ENCODE results near the gene GTPBP2.

Gene GTPBP2

DNA sequence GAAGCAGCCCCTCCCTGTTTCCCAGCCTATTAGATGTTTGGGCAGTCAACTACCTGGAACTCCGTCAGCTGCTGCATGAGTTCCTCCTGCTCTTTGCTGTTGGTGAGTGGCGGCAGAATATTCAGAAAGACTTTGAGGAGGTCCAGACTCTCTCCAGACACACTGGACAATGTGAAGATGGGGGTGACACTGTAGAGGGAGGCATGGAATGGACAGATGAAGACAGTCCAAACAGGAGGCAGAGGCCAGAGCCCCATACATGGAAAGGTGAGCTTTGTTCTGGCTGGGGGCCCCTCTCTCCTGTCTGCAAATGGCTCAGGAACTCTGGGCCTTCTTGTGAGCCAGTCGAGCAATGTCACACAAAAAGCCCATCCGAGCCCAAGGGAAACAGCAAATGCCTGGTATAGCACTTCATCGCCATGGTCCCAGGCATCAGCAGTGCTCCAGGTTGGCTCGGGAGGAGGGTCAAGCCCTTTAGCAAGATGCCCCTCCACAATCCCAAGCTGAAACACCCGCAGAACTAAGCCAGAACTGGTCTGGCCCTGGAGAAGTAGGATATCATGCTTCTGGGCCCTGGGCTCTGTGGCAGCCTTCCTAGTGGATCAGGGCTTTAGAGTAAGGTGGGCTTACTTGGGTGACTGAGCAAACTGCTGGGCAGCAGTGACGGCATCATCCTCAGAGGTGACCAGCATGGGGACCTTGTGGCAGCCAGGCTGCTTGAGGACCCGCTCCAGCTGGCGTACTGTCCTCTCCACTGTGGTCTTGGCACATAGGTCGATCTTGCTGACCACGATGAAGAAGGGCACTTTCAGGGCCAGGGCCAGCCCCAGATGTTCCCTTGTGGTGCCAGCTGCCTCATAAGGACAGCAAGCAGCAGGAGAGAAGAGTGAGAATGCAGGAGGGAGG, 4.9 kb downstream of the GTPBP2 start:
- H3K36me3 ChIP-seq (ENCODE audit: insufficient read depth, low read length) = peaks cover 75% of the 10 kb centered on the region
- H3K9ac ChIP-seq (ENCODE audit: low read length) = no peak overlapping the region

DNA sequence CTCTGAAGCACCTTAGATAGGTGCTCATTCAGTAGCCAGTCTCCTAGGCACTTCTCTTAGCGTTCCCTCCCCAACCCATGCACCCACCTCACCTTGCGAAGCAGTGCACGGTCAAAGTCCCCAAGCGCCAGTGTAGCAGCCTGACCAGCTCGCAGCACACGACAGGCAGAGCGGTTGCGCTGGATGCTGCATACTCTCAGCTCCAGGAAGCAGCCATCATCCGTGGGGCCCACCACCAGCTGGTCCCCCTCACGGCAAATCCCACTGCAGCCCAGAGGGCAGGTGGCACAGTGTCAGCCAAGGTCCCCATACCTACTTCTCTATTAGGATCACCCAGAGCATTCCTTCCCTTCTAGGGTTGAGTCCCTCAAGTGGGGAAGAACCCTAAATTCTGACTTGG, 6.5 kb downstream of the GTPBP2 start:
- H3K9me2 ChIP-seq (ENCODE audit: low read depth, low read length) = no peaks in the 10 kb centered on the region
- no peaks in the 10 kb centered on the region for H4K20me1 ChIP-seq (ENCODE audit: insufficient read depth, low read length)
- no peak overlapping the region for H3K9ac ChIP-seq (ENCODE audit: low read length)
- H3K36me3 ChIP-seq (ENCODE audit: insufficient read depth, low read length) = peaks cover 89% of the 10 kb centered on the region
- H2AFZ ChIP-seq (ENCODE audit: low read length) = no peak overlapping the region
- H3K9me3 ChIP-seq (ENCODE audit: low read length) = no peaks in the 10 kb centered on the region
- no peak overlapping the region for H3K4me2 ChIP-seq (ENCODE audit: low read length)
- peaks cover 8% of the 10 kb centered on the region for H3K4me1 ChIP-seq (ENCODE audit: insufficient read depth, low read length, severe bottlenecking)
- H3F3A ChIP-seq (ENCODE audit: insufficient read depth, low read length) = no peaks in the 10 kb centered on the region
- TF ChIP-seq, protein P1, sequence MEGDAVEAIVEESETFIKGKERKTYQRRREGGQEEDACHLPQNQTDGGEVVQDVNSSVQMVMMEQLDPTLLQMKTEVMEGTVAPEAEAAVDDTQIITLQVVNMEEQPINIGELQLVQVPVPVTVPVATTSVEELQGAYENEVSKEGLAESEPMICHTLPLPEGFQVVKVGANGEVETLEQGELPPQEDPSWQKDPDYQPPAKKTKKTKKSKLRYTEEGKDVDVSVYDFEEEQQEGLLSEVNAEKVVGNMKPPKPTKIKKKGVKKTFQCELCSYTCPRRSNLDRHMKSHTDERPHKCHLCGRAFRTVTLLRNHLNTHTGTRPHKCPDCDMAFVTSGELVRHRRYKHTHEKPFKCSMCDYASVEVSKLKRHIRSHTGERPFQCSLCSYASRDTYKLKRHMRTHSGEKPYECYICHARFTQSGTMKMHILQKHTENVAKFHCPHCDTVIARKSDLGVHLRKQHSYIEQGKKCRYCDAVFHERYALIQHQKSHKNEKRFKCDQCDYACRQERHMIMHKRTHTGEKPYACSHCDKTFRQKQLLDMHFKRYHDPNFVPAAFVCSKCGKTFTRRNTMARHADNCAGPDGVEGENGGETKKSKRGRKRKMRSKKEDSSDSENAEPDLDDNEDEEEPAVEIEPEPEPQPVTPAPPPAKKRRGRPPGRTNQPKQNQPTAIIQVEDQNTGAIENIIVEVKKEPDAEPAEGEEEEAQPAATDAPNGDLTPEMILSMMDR (IDR thresholded peaks at IDR 0.05; ENCODE audit: low read length) = no peak
- TF ChIP-seq EZH2 (IDR thresholded peaks at IDR 0.05; ENCODE audit: borderline replicate concordance, low read length) = no peak
- H3K27ac ChIP-seq (ENCODE audit: low read depth, low read length, poor library complexity, severe bottlenecking) = no peak overlapping the region
- no peak overlapping the region for H3K4me3 ChIP-seq (ENCODE audit: low read depth, low read length, poor library complexity, severe bottlenecking)
- no peaks in the 10 kb centered on the region for H3K27me3 ChIP-seq (ENCODE audit: insufficient read depth, low read length)
- no peaks in the 10 kb centered on the region for H3K79me2 ChIP-seq (ENCODE audit: insufficient read depth, low read length)

More for the DNA sequence above, 4.9 kb downstream of the GTPBP2 start:
- H3K27me3 ChIP-seq (ENCODE audit: insufficient read depth, low read length) = no peaks in the 10 kb centered on the region
- no peaks in the 10 kb centered on the region for H4K20me1 ChIP-seq (ENCODE audit: insufficient read depth, low read length)
- H3F3A ChIP-seq (ENCODE audit: insufficient read depth, low read length) = no peaks in the 10 kb centered on the region
- H3K4me1 ChIP-seq (ENCODE audit: insufficient read depth, low read length, severe bottlenecking) = peaks cover 13% of the 10 kb centered on the region
- H3K4me2 ChIP-seq (ENCODE audit: low read length) = no peak overlapping the region
- TF ChIP-seq, protein P1 (IDR thresholded peaks at IDR 0.05; ENCODE audit: low read length) = no peak
- no peak for TF ChIP-seq EZH2 (IDR thresholded peaks at IDR 0.05; ENCODE audit: borderline replicate concordance, low read length)
- H3K79me2 ChIP-seq (ENCODE audit: insufficient read depth, low read length) = no peaks in the 10 kb centered on the region
- no peaks in the 10 kb centered on the region for H3K9me2 ChIP-seq (ENCODE audit: low read depth, low read length)
- no peaks in the 10 kb centered on the region for H3K9me3 ChIP-seq (ENCODE audit: low read length)
- no peak overlapping the region for H2AFZ ChIP-seq (ENCODE audit: low read length)
- no peak overlapping the region for H3K27ac ChIP-seq (ENCODE audit: low read depth, low read length, poor library complexity, severe bottlenecking)
- H3K4me3 ChIP-seq (ENCODE audit: low read depth, low read length, poor library complexity, severe bottlenecking) = no peak overlapping the region

DNA sequence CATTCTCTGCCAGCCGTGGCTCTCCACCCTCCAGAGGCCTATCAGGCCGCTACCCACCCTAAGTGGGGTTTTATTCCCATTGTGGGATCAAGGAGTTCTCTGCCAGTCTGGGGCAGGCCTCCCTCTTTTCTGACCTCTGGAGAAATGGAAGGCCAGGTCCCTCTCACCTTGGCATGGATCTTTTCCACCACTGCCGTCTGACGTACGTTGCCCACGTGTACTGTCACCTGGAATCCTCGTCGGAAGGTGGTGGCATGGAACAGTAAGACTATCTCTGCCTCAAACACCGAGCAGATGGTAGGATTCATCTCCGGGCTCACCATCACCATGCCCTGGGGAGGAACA, 7.3 kb downstream of the GTPBP2 start:
- Histone ChIP-seq H3K27ac (ENCODE audit: low read depth, low read length, poor library complexity, severe bottlenecking) (no peak overlapping the region), H3K36me3 (ENCODE audit: insufficient read depth, low read length) (peaks cover 91% of the 10 kb centered on the region), H3F3A (ENCODE audit: insufficient read depth, low read length) (no peaks in the 10 kb centered on the region), H3K79me2 (ENCODE audit: insufficient read depth, low read length) (no peaks in the 10 kb centered on the region), H3K27me3 (ENCODE audit: insufficient read depth, low read length) (no peaks in the 10 kb centered on the region), H3K9ac (ENCODE audit: low read length) (no peak overlapping the region), H2AFZ (ENCODE audit: low read length) (no peak overlapping the region), H3K4me2 (ENCODE audit: low read length) (no peak overlapping the region), H3K4me1 (ENCODE audit: insufficient read depth, low read length, severe bottlenecking) (peaks cover under 1% of the 10 kb centered on the region), H3K9me3 (ENCODE audit: low read length) (no peaks in the 10 kb centered on the region), H3K4me3 (ENCODE audit: low read depth, low read length, poor library complexity, severe bottlenecking) (no peak overlapping the region), H4K20me1 (ENCODE audit: insufficient read depth, low read length) (no peaks in the 10 kb centered on the region), H3K9me2 (ENCODE audit: low read depth, low read length) (no peaks in the 10 kb centered on the region)
- TF ChIP-seq EZH2 (IDR thresholded peaks at IDR 0.05; ENCODE audit: borderline replicate concordance, low read length) = no peak
- TF ChIP-seq, protein P1 (IDR thresholded peaks at IDR 0.05; ENCODE audit: low read length) = no peak

Measured in OCI-LY1 (cell line).